H1 (cell line): ENCODE data around the gene CSTF2. TPM values are rescaled to one million over a fixed set of nuclear protein-coding genes. Genes with fewer than 3 reads are reported as not detected.

Experiments used
- CTCF ChIA-PET: fragments of 300-600 bp; sonication (Branson Sonifier 250); formaldehyde crosslinking; loops from one replicate; lab custom pipeline; 2021; ENCODE audit not compliant: partially characterized antibody; lab: Charles Lee
- POLR2A ChIA-PET: fragments of 300-600 bp; sonication (Branson Sonifier 250); formaldehyde crosslinking; loops from one replicate; lab custom pipeline; 2021; ENCODE audit warnings: inconsistent platforms; ENCODE audit not compliant: partially characterized antibody; lab: Charles Lee
- DNase-seq, 2 experiments: peaks; one replicate each; pipeline versions ENCODE4 v3.0.0 to v3.0.0-alpha.2; 2010 to 2022; ENCODE audit warnings: low spot score in 2 of 2, low read depth in 1 of 2, mixed read lengths in 1 of 2
- FAIRE-seq: peaks from 2 replicates; lab custom pipeline; 2011; peaks lifted over from hg19 to GRCh38; lab: Jason Lieb, UNC
- H2AFZ ChIP-seq: 2 replicates; pipeline ENCODE4 v1.8.1; 2012; ENCODE audit warnings: low read length, inconsistent platforms
- H2AK5ac ChIP-seq: 2 replicates; pipeline ENCODE4 v1.6.1; 2013; ENCODE audit warnings: low read depth, low read length
- H2BK120ac ChIP-seq: replicated peaks from 2 replicates; pipeline ENCODE3; 2013; ENCODE audit warnings: low read depth, low read length, inconsistent platforms
- H2BK12ac ChIP-seq: 2 replicates; pipeline ENCODE4 v1.6.1; 2013; ENCODE audit warnings: low read depth, low read length
- H2BK15ac ChIP-seq: 2 replicates; pipeline ENCODE4 v1.6.1; 2013; ENCODE audit warnings: low read length
- H2BK20ac ChIP-seq: 2 replicates; pipeline ENCODE4 v1.6.1; 2013; ENCODE audit warnings: low read length
- H2BK5ac ChIP-seq: 2 replicates; pipeline ENCODE4 v1.6.1; 2013; ENCODE audit warnings: low read depth, low read length
- H3K14ac ChIP-seq: 2 replicates; pipeline ENCODE4 v1.6.1; 2013; ENCODE audit warnings: inconsistent platforms; ENCODE audit not compliant: insufficient read length
- H3K18ac ChIP-seq: 2 replicates; pipeline ENCODE4 v1.6.1; 2013; ENCODE audit warnings: low read length; ENCODE audit errors: extremely low read depth
- H3K23ac ChIP-seq: 2 replicates; pipeline ENCODE4 v1.6.1; 2013; ENCODE audit warnings: inconsistent platforms; ENCODE audit not compliant: insufficient read length
- H3K23me2 ChIP-seq: 2 replicates; pipeline ENCODE4 v1.6.1; 2013; ENCODE audit warnings: low read depth, low read length
- H3K27ac ChIP-seq: 2 replicates; pipeline ENCODE4 v1.6.1; 2011; ENCODE audit warnings: low read depth, low read length, inconsistent platforms
- H3K27me3 ChIP-seq, 4 experiments: replicated peaks in 1 of 4; 1 replicate in 1 of 4; 2 replicates in 3 of 4; pipeline versions ENCODE4 v1.6.1 to v1.8.1; 2011 to 2013; ENCODE audit warnings: low read length in 3 of 4, mild to moderate bottlenecking in 3 of 4, inconsistent platforms in 2 of 4, mixed read lengths in 2 of 4, moderate library complexity in 1 of 4; ENCODE audit not compliant: control insufficient read depth in 3 of 4, insufficient read depth in 3 of 4; ENCODE audit errors: extremely low read depth in 1 of 4
- H3K36me3 ChIP-seq, 4 experiments: 2 replicates each; pipeline versions ENCODE4 v1.6.1 to v1.8.1; 2011 to 2013; ENCODE audit warnings: mild to moderate bottlenecking in 4 of 4, low read length in 3 of 4, moderate library complexity in 2 of 4, control low read depth in 1 of 4, inconsistent platforms in 1 of 4; ENCODE audit not compliant: insufficient read depth in 4 of 4, control insufficient read depth in 2 of 4
- H3K4ac ChIP-seq: replicated peaks from 2 replicates; pipeline ENCODE3; 2013; ENCODE audit warnings: low read length, low read depth, mixed read lengths, inconsistent platforms; ENCODE audit not compliant: insufficient read length
- H3K4me1 ChIP-seq, 4 experiments: replicated peaks in 1 of 4; 1 replicate in 1 of 4; 2 replicates in 3 of 4; pipeline versions ENCODE4 v1.6.1 to v1.8.1; 2011 to 2013; ENCODE audit warnings: low read length in 3 of 4, inconsistent platforms in 2 of 4, mixed read lengths in 1 of 4; ENCODE audit not compliant: insufficient read depth in 4 of 4, control insufficient read depth in 3 of 4
- H3K4me2 ChIP-seq, 2 experiments: 2 replicates each; pipeline versions ENCODE4 v1.6.1 to v1.8.1; 2011 to 2013; ENCODE audit warnings: low read depth in 2 of 2, low read length in 2 of 2, control low read depth in 1 of 2, inconsistent platforms in 1 of 2, mild to moderate bottlenecking in 1 of 2; ENCODE audit not compliant: insufficient read depth in 1 of 2
- H3K4me3 ChIP-seq, 4 experiments: fragments of 200-600, 300-600 bp in 1 of 4; sonication (generic), shearing (Covaris generic), sonication (Bioruptor Twin) in 1 of 4; 2 replicates each; pipeline versions ENCODE4 v1.5.1 to v1.8.1; 2011 to 2016; ENCODE audit warnings: low read length in 4 of 4, low read depth in 3 of 4, control low read depth in 2 of 4, inconsistent platforms in 2 of 4, mild to moderate bottlenecking in 2 of 4, mixed read lengths in 1 of 4, moderate library complexity in 1 of 4; ENCODE audit not compliant: insufficient read depth in 2 of 4; ENCODE audit errors: extremely low read depth in 1 of 4
- H3K56ac ChIP-seq: replicated peaks from 2 replicates; pipeline ENCODE3; 2013; ENCODE audit warnings: low read depth, mild to moderate bottlenecking, mixed read lengths, low read length, inconsistent platforms; ENCODE audit not compliant: insufficient read length
- H3K79me1 ChIP-seq: 2 replicates; pipeline ENCODE4 v1.6.1; 2013; ENCODE audit warnings: low read depth, low read length, control low read depth
- H3K79me2 ChIP-seq, 2 experiments: 2 replicates each; pipeline versions ENCODE4 v1.6.1 to v1.8.1; 2012 to 2013; ENCODE audit warnings: low read length in 2 of 2, mild to moderate bottlenecking in 2 of 2, inconsistent platforms in 1 of 2; ENCODE audit not compliant: insufficient read depth in 2 of 2, control insufficient read depth in 1 of 2
- H3K9ac ChIP-seq, 4 experiments: replicated peaks in 1 of 4; 1 replicate in 1 of 4; 2 replicates in 3 of 4; pipeline versions ENCODE4 v1.6.1 to v1.8.1; 2011 to 2013; ENCODE audit warnings: low read depth in 3 of 4, low read length in 3 of 4, control low read depth in 2 of 4, mild to moderate bottlenecking in 2 of 4, moderate library complexity in 2 of 4, inconsistent platforms in 1 of 4; ENCODE audit errors: extremely low read depth in 1 of 4
- H3K9me3 ChIP-seq, 2 experiments: 2 replicates each; pipeline versions ENCODE4 v1.6.1 to v1.8.1; 2012 to 2013; ENCODE audit warnings: mild to moderate bottlenecking in 2 of 2, moderate library complexity in 2 of 2, control low read depth in 1 of 2, inconsistent platforms in 1 of 2, low read depth in 1 of 2, low read length in 1 of 2, mixed read lengths in 1 of 2; ENCODE audit not compliant: insufficient read depth in 2 of 2
- H4K20me1 ChIP-seq, 2 experiments: replicated peaks in 1 of 2; 2 replicates each; pipeline versions ENCODE3 to v1.8.1; 2011 to 2013; ENCODE audit warnings: inconsistent platforms in 2 of 2, low read length in 2 of 2, mild to moderate bottlenecking in 1 of 2; ENCODE audit not compliant: insufficient read depth in 2 of 2, control insufficient read depth in 1 of 2
- H4K5ac ChIP-seq: 2 replicates; pipeline ENCODE4 v1.6.1; 2013; ENCODE audit warnings: low read length, low read depth, mixed read lengths, inconsistent platforms; ENCODE audit not compliant: insufficient read length
- H4K8ac ChIP-seq: 2 replicates; pipeline ENCODE4 v1.8.0; 2013; ENCODE audit warnings: mild to moderate bottlenecking, moderate library complexity, low read length, inconsistent platforms; ENCODE audit not compliant: insufficient read depth; ENCODE audit errors: extremely low read depth
- H4K91ac ChIP-seq: replicated peaks from 2 replicates; pipeline ENCODE3; 2013; ENCODE audit warnings: low read length, mixed read lengths, inconsistent platforms; ENCODE audit not compliant: insufficient read length
- BCL11A ChIP-seq, 2 experiments: IDR thresholded peaks; one replicate each; pipeline ENCODE4 v1.6.1; 2011; ENCODE audit warnings: low read depth in 2 of 2, low read length in 2 of 2, mild to moderate bottlenecking in 2 of 2
- CBX8 ChIP-seq: fragments of 300-800, 300-1000 bp; sonication (generic); IDR thresholded peaks from 2 replicates; pipeline ENCODE4 v1.7.1; 2016; ENCODE audit warnings: low read depth, low read length, borderline replicate concordance
- CHD2 ChIP-seq: IDR thresholded peaks from 2 replicates; pipeline ENCODE4 v1.6.1; 2012; ENCODE audit warnings: low read length, improper control_type of control experiment
- HDAC2 ChIP-seq, 2 experiments: fragments of 300-600 bp in 1 of 2; sonication (generic) in 1 of 2; IDR thresholded peaks; 2 replicates each; pipeline ENCODE4 v1.6.1; 2011 to 2012; ENCODE audit warnings: low read depth in 2 of 2, low read length in 2 of 2, mild to moderate bottlenecking in 2 of 2, moderate library complexity in 2 of 2, borderline replicate concordance in 1 of 2, inconsistent platforms in 1 of 2
- JUND ChIP-seq: IDR thresholded peaks from 2 replicates; pipeline ENCODE4 v1.6.1; 2011; ENCODE audit warnings: mild to moderate bottlenecking, improper control_type of control experiment, low read length
- KDM4A ChIP-seq: IDR thresholded peaks from one replicate; pipeline ENCODE4 v1.7.1; 2012; ENCODE audit warnings: low read depth, mild to moderate bottlenecking, moderate library complexity, low read length, inconsistent platforms; ENCODE audit not compliant: severe bottlenecking
- KDM5A ChIP-seq: fragments of 200-600 bp; IDR thresholded peaks from 2 replicates; pipeline ENCODE4 v1.7.1; 2012; ENCODE audit warnings: mild to moderate bottlenecking, low read length, inconsistent platforms, mixed read lengths
- NANOG ChIP-seq: IDR thresholded peaks from 2 replicates; pipeline ENCODE4 v1.6.1; 2011; ENCODE audit warnings: low read length, low read depth, mild to moderate bottlenecking, inconsistent platforms; ENCODE audit not compliant: insufficient read depth, poor library complexity, severe bottlenecking
- NRF1 ChIP-seq: IDR thresholded peaks from 2 replicates; pipeline ENCODE4 v1.6.1; 2011; ENCODE audit warnings: mild to moderate bottlenecking, low read depth, low read length, improper control_type of control experiment
- SRF ChIP-seq: IDR thresholded peaks from 2 replicates; pipeline ENCODE4 v1.6.1; 2011; ENCODE audit warnings: mild to moderate bottlenecking, low read depth, low read length, moderate library complexity
- SUZ12 ChIP-seq: fragments of 200-600 bp; sonication (generic); IDR thresholded peaks from 2 replicates; pipeline ENCODE4 v1.6.1; 2012; ENCODE audit warnings: mild to moderate bottlenecking, inconsistent platforms, low read length, moderate library complexity, mixed read lengths
- ZNF274 ChIP-seq: IDR thresholded peaks from 2 replicates; pipeline ENCODE4 v1.7.0; 2012; ENCODE audit warnings: low read length, borderline replicate concordance; ENCODE audit errors: extremely low read depth
- WGBS, 2 experiments: shearing (Covaris generic) in 1 of 2; methylation state at CpG; one replicate each; pipeline versions ENCODE4 v1.1.6 to v1.1.7; 2013 to 2015; ENCODE audit warnings: low lambda C conversion rate in 2 of 2, mixed read lengths in 2 of 2, inconsistent platforms in 1 of 2, low coverage in 1 of 2, missing lambda C conversion rate in 1 of 2; ENCODE audit not compliant: insufficient replicate concordance in 2 of 2, insufficient coverage in 1 of 2, insufficient read length in 1 of 2; ENCODE audit errors: extremely low coverage in 1 of 2, missing lambda C conversion rate in 1 of 2; 5-methylcytosine and 5-hydroxymethylcytosine counted together
- polyA plus RNA-seq, 7 experiments: library from polyadenylated mRNA; depleted of rRNA in 3 of 7; stranded (reverse) in 5 of 7; unstranded in 2 of 7; fragments of >200 nt in 5 of 7; fragments of 200-250 nt in 2 of 7; gene quantifications; 1 replicate in 5 of 7; 2 replicates in 1 of 7; 4 replicates in 1 of 7; pipeline versions ENCODE4 v1.2.1 to v1.2.3, GENCODE V29; 2011 to 2013; ENCODE audit warnings: missing spikeins in 2 of 7, mixed read lengths in 2 of 7
- total RNA-seq: library from RNA; stranded (reverse); fragmentation: NEBNext Ultra II Directional; extraction: Animal tissue kit (Norgen Biotek cat#: 25700); gene quantifications from 2 replicates; pipeline ENCODE4 v1.2.1, GENCODE V29; 2021

Gene CSTF2
- total and polyA plus RNA-seq, 2 of the 8 experiments (the other 6 are each of a cell fraction or from before 2014, with no cell fraction given), result 20.7 to 30.9 TPM

DNA sequence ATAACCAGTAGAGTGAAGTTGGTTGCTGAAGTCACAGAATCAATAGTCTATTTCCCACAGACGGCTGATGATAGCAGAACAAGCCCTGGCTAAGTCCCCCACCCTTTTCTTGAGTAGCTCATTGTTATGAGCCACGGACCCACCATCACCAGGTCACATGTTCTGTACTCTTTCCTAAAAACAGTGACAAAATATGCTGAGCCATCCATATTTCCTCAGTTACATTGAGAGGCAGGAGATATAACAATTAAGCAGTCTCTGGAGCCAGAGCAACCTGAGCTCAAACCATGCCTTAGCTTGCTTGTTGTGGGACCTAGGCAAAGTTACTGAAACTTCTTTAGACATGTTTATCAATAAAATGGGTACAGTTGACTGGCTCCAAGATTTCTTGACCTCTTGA lies 2.9 kb upstream of the CSTF2 start:
- Histone ChIP-seq H3K23ac (no peak overlapping the region), H3K14ac (no peak overlapping the region), H4K5ac (no peak overlapping the region), H3K4me3 (no peak overlapping the region), H3K18ac (no peak overlapping the region), H4K91ac (no peak overlapping the region), H2BK20ac (no peak overlapping the region), H2BK5ac (no peak overlapping the region), H2BK120ac (no peak overlapping the region), H3K27me3 (no peaks in the 10 kb centered on the region), H3K4me1 (0 out of 7 replicates have a peak, but pooled peaks cover 0 to under 1% (median 0%) of the 10 kb centered on the region in 4 experiments), H3K27ac (no peak overlapping the region), H4K20me1 (no peaks in the 10 kb centered on the region), H2AK5ac (no peak overlapping the region), H4K8ac (no peak overlapping the region), H3K9me3 (no peaks in the 10 kb centered on the region), H2BK15ac (no peak overlapping the region), H3K9ac (no peak overlapping the region), H3K4me2 (no peak overlapping the region), H3K56ac (no peak overlapping the region), H3K23me2 (peaks cover 3% of the 10 kb centered on the region; the same call in 1 of the 2 replicates), H2BK12ac (no peak overlapping the region), H3K79me1 (no peaks in the 10 kb centered on the region), H3K4ac (no peak overlapping the region), H3K36me3 (peaks cover 0 to 6% (median 0%) of the 10 kb centered on the region in 4 experiments; a peak in 4 of 8 replicates), H3K79me2 (peaks cover 0 to 6% of the 10 kb centered on the region in 2 experiments; a peak in 2 of 4 replicates), H2AFZ (no peak overlapping the region)
- WGBS, 2 experiments, result 83% methylated on average over 1 of the region's 2 CpGs; no CpG with 5 or more reads in 1 of the 2 experiments
- CTCF ChIA-PET, result interaction anchor here (0.9 to 1.0 kb wide), 2 partner anchors 12 to 146 kb away, joined by 3 to 4 read pairs; no protein-coding TSS in a partner anchor
- POLR2A ChIA-PET, result no interaction called here
- FAIRE-seq (no peak), DNase-seq (no peak)
- TF ChIP-seq NANOG (no peak), ZNF274 (no peak), SRF (no peak), BCL11A (IDR thresholded peaks at IDR 0.05; ENCODE audit: low read depth in 2 of 2, low read length in 2 of 2) (no peak), CHD2 (no peak), NRF1 (no peak), KDM5A (no peak), CBX8 (no peak), KDM4A (no peak), HDAC2 (IDR thresholded peaks at IDR 0.05; ENCODE audit: borderline replicate concordance in 1 of 2, low read depth in 2 of 2, low read length in 2 of 2) (no peak), JUND (no peak), SUZ12 (no peak)
